KOPT-K1 (cell line): ENCODE data around the gene CDH4.

ENCODE experiments used
- H3K27ac ChIP-seq: fragments of 200-600 bp; sonication (generic); 2 replicates; pipeline ENCODE4 v1.5.1; 2016; ENCODE audit warnings: antibody characterized with exemption, mild to moderate bottlenecking, low read depth, low read length; ENCODE audit not compliant: poor library complexity, severe bottlenecking
- H3K36me3 ChIP-seq: fragments of 200-600 bp; sonication (generic); 2 replicates; pipeline ENCODE4 v1.5.1; 2017; ENCODE audit warnings: antibody characterized with exemption, mild to moderate bottlenecking, low read length, moderate library complexity; ENCODE audit not compliant: insufficient read depth
- H3K9me3 ChIP-seq: fragments of 200-600 bp; sonication (generic); 2 replicates; pipeline ENCODE4 v1.5.1; 2017; ENCODE audit warnings: antibody characterized with exemption, low read length, mild to moderate bottlenecking; ENCODE audit not compliant: insufficient read depth, poor library complexity, severe bottlenecking

Gene CDH4

GRCh38 chr20:61953037-61954021 is 701.3 kb downstream of the CDH4 start:
- H3K9me3 ChIP-seq, result no peaks in the 10 kb centered on the region
- H3K27ac ChIP-seq, result no peak overlapping the region
- no peaks in the 10 kb centered on the region for H3K36me3 ChIP-seq

GRCh38 chr20:61954276-61955021 is 702.4 kb downstream of the CDH4 start:
- Histone ChIP-seq H3K9me3 (no peaks in the 10 kb centered on the region), H3K36me3 (no peaks in the 10 kb centered on the region), H3K27ac (no peak overlapping the region)

- H3K27ac ChIP-seq, result no peak overlapping the region
- no peaks in the 10 kb centered on the region for H3K36me3 ChIP-seq
- H3K9me3 ChIP-seq, result no peaks in the 10 kb centered on the region
These were observed 703.8 kb downstream of the CDH4 start for GRCh38 chr20:61955668-61956395.

- Histone ChIP-seq H3K9me3 (no peaks in the 10 kb centered on the region), H3K27ac (no peak overlapping the region), H3K36me3 (no peaks in the 10 kb centered on the region)
These were observed 704.6 kb downstream of the CDH4 start for GRCh38 chr20:61956396-61957342.

- no peaks in the 10 kb centered on the region for H3K9me3 ChIP-seq
- H3K27ac ChIP-seq, result no peak overlapping the region
- no peaks in the 10 kb centered on the region for H3K36me3 ChIP-seq
These were observed 706.1 kb downstream of the CDH4 start for GRCh38 chr20:61957961-61958715.

GRCh38 chr20:61958773-61959700 is 707.0 kb downstream of the CDH4 start:
- Histone ChIP-seq H3K36me3 (no peaks in the 10 kb centered on the region), H3K9me3 (no peaks in the 10 kb centered on the region), H3K27ac (no peak overlapping the region)

GRCh38 chr20:61960836-61961235 is 708.8 kb downstream of the CDH4 start:
- no peaks in the 10 kb centered on the region for H3K9me3 ChIP-seq
- no peak overlapping the region for H3K27ac ChIP-seq
- no peaks in the 10 kb centered on the region for H3K36me3 ChIP-seq

GRCh38 chr20:61963149-61963548 is 711.1 kb downstream of the CDH4 start:
- H3K27ac ChIP-seq, result no peak overlapping the region
- no peaks in the 10 kb centered on the region for H3K9me3 ChIP-seq
- H3K36me3 ChIP-seq, result no peaks in the 10 kb centered on the region

GRCh38 chr20:61963885-61964674 is 712.0 kb downstream of the CDH4 start:
- no peaks in the 10 kb centered on the region for H3K9me3 ChIP-seq
- no peaks in the 10 kb centered on the region for H3K36me3 ChIP-seq
- H3K27ac ChIP-seq, result no peak overlapping the region

- H3K36me3 ChIP-seq, result no peaks in the 10 kb centered on the region
- no peaks in the 10 kb centered on the region for H3K9me3 ChIP-seq
- no peak overlapping the region for H3K27ac ChIP-seq
These were observed 712.9 kb downstream of the CDH4 start for GRCh38 chr20:61964675-61965605.

- Histone ChIP-seq H3K9me3 (no peaks in the 10 kb centered on the region), H3K36me3 (no peaks in the 10 kb centered on the region), H3K27ac (no peak overlapping the region)
These were observed 713.8 kb downstream of the CDH4 start for GRCh38 chr20:61965606-61966491.
